NCI-H1092 treated with DMSO at 0.1 percent for 48 hours (cell line): Measurements from ENCODE around the gene TXNDC2.
"Not testable (repeated sequence)": the region's sequence is repeated elsewhere in the genome, so short reads cannot be mapped to it uniquely, and the experiment has no call there.

Experiments
- DNase-seq: peaks from one replicate; lab custom pipeline; 2025; lab: John Stamatoyannopoulos, UW

The TXNDC2 gene

DNA sequence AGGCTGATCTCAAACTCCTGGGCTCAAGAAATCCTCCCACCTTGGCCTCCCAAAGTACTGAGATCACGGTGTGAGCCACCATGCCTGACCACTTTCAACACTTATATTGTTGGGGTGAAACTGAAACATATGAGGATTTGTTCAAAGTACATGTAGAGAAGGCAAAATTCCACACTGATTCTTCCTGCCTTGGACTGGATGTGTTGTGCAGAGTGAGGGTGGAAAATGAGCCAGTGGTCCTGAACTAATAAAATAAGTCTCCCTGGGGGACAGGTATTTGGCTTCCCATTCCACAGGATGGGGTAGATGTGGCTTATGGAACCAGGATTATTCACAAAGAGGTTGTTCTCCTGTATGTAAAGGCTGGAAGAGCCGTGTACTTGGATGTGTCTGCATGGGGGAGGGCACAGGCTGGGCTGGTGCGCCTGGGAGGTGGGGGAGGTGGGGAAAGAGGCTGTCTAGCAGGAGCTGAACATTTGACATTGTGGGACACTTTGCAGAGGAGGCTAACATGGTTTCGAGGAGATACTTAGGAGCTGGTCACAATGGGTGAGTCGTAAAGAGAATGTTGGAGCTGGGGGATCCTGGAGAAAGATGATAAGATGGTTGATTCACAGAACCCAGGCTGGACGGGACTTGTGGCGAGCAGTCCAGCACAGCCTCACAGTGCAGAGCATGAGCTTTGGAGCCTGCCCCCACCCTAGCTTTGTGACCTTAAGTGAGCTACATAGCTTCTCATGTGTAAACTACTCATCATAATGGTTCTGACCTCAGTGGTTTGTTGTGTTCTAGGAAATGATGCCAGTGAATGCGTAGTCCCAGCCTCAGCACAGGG lies at the start of gene TXNDC2:
TXNDC2 (plus strand) TSS at position 804 of the 835 bp plus-strand sequence. CDS start 708 bp downstream, outside the sequence.
- no peak for DNase-seq

DNA sequence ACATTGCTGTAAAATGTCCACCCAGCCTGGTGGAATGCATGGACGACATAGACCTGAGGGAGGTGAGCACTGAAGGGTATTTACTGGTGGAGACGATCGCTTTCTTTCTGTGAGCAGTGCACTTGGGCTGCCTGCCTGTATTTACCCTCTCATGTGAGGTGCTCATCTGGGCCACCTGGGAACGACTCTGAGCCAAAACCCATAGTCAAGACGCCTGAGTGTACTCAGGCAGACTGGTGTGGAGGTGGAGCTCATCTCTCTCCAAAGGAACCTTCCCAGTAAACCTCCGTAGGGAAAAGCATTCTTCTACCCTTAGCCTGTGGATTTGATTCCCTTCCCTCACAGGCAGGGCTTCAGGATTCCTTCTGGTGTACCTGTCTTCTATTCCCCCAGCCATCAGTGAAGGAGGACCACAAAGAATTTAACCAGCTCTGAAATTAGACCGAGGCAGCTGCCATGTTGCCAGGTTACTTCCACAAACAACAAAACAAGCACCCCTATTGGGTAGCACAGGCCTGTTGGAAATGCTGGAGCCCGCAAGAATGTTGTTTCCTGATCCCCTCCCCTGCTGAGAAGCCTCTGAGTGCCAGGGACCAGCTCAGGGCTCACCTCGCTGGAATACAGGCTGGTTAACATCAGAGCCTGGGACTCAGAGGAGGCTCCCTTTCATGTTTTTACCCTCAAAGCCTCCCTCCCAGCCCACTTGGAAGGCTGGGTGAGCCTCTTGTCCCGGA lies 47.5 kb upstream of the TXNDC2 start:
- peak; percentile 60 for DNase-seq

DNA sequence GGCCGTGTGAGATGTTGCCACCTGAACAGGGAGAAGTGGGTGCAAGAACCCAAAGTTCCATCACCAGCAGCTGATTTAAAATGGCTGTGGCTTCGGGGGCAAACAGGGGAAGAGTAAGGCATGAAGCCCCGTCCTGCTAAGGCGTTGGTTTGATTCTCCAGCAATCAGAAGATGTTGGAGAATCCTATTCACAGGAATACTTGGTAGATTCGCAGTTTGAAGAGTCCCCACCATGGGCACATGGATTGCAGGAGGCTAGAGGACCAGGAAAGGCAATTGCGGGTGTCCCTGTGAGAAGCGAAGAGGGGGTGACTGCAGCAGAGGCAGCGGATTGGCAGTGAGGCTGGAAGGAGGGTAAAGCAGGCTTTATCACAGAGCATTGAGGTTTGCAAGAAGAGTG lies 46.6 kb upstream of the TXNDC2 start:
- DNase-seq: no peak

DNA sequence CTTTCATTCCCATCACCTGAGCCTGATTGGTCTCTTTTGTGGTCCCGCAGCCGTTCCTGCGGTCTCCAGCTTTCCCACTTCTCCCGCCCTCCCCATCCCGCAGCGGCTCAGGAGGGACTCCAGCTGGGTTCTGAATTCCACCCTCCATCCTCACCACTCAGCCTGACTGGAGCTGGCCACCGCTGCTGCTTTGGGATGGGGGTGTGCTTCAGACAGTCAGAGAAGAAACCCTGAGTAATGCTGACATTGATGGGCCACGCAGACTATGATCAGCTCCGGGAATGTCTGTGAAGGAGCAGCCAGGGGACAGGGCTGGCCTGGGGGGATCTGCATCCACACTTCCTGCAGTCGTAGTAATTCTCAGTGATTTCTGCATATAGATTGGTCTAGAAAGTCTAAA lies 45.9 kb upstream of the TXNDC2 start:
- no peak for DNase-seq

DNA sequence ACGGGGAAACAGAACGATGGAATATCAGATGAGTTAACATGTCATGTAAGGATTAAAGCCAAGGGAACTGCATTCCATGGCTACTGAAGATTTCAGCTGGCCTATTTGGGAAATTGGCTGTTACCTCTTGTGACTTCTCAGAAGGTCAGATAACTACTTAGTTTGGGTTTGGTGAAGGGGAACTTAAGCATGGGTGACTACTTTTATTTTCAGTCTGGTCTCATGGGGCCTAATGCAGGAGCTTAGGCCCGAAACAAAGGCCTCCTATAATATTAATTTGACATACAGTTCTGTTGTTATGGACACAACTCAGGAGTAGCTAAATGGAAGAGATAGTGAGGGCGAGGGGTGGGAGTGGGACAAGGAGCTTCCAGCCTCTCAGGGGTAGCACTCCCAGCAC lies 44.0 kb upstream of the TXNDC2 start:
- DNase-seq: no peak

DNA sequence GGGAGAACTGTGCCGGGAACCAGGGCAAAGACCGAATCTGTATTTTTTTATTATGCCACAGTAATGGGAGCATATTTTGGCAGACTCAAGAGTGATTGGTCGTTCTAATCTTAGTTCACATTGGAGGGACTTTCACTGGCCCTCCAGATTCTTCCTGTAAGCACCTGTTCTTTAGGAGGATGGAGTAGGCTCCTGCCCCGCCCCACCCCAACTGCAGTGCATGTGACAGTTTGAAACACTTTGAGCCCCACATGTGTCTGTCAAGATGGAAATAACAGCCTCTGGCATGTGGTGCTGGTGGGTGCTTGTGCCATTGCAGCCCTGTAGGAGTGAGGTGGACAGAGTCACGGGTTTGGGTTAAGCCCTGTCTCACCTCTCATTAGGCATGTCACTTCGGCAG lies 43.3 kb upstream of the TXNDC2 start:
- DNase-seq: no peak

DNA sequence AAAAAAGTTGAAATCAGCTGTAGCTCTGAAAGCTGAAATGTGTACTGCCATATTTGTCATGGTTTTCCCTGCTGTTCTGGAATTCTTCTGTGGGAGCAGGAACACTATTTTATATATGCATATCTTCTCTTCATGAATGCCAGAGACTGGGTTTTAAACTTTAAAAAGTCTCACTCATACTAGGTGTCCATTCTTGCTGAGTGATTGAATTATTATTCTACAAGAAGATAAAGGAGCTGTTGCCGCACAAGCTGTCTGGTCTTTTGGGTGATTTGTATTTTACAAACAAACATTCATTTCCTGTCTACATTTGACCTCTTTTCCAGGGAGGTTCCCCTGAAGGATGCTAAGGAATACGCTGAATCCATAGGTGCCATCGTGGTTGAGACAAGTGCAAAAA lies 40.5 kb upstream of the TXNDC2 start:
- DNase-seq: no peak

DNA sequence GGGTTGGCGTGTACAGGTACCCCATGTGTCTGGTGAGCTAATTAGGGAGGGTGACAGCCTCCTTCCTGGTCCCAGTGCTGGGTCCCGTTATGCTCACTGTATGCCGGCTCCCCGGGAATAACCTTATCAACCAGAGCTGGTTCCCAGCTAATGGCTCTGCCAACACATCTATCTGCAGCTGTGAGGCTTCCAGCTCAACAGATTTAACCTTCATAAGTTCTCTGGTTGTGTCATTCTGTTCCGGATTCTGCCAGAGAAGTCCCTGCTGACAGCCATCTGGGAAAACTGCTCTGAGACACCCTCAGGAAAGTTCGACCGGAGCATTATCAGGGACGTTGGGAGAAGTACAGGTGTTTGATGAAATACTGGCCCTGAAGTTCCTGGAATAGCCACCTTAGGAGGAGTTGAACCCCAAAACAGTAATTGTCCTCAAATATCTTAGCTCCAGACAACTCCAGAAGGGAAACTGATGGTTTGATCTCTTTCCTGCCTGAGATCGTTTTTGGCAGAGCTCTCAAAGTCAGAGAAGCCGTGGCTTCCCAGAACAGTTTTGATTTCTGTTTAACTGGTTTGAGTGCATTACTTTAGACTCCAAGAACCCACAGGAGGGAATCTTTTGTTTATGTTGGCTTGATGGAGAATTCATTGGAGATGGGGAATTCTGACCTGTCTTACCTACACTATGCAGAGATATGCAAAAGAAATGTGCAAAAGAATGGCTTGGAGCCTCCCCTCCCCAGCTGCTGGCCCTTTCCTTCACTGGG lies 39.4 kb upstream of the TXNDC2 start:
- DNase-seq: no peak

DNA sequence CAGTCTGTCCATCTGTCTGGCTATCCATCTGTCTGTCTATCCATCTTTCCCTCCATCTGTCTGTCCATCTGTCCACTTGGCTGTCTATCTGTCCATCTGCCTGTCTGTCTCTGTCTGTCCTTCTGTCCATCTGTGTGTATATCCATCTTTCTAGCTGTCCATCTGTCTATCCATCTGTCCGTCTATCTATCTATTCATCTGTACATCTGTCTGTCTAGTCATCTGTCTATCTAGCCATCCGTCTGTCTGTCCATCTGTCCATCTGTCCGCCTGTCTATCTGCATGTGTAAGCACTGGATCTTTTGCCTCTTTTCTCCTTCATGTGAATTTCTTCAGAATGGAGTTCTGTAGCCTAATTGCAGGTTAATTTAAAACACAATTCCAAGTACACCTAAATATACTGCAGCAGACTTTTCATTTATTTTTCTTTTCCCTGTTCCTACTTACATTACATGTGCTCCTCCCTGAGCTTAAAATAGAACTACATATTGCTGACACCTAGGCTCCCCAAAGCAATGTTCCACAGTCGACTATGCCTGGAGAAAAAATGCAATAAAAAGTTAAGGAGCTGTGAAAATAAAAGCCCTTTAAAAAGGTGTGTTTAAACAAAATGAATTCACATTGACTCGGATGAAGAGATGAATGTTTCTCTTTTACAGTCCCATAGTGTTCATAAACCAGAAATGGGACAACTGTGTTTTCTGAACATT lies 37.4 kb upstream of the TXNDC2 start:
- DNase-seq: no peak

DNA sequence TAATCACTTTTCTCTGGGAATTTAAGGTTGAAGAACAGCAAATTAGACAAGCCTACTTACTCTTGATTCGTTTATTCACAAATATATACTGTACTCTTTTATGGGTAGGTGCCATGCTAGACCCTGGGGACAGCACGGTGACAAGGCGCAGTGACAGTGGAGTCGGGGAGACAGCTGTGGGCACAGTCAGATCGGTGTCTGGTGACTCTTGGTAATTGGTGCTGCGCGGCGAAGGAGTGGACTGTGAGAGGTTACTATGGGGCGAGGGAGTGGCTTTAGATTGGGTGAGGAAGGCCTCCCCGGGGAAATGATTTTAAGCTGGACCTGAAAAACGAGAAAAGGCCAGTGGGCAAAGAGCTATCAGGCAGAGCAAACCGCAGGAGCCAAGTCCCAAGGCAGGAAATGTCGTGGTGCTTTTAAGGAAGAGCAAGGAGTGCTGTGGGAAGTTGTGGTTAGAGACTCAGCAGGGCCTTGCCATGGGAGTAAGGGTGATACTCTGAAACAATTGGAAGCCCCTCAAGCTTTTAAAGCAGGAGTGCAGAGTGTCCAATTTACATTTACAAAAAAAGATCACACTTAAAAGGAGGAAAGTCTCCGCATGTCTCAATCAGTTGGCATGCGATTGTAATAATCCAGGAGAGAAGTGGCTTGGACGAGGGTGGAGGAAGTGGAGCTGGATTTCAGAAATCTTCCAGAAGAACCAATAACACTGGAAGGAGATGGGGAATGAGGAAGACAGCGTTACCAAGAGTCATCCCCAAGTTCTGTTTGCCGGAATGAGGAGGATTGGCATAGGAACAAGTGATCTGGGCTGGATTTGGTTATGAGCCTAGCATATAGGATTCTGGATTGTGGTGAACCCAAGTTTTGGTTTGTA lies 36.1 kb upstream of the TXNDC2 start:
- no peak for DNase-seq

DNA sequence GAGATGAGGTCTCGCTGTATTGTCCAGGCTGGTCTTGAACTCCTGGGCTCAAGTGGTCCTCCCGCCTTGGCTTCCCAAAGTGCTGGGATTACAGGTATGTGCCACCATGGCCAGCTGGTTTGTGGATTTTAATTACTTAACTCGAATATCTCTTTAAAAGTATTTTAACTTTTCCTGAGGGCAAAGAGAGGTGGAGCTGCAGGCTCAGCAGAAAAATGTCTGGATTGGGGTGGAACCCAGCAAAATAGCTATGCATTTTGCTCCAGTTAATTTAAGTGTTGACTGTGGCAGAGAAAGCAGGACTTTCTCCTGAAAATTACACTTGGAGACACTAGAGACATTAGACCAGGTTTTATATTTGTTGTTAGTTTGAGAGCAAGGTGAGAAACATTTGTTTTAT lies 35.5 kb upstream of the TXNDC2 start:
- no peak for DNase-seq

DNA sequence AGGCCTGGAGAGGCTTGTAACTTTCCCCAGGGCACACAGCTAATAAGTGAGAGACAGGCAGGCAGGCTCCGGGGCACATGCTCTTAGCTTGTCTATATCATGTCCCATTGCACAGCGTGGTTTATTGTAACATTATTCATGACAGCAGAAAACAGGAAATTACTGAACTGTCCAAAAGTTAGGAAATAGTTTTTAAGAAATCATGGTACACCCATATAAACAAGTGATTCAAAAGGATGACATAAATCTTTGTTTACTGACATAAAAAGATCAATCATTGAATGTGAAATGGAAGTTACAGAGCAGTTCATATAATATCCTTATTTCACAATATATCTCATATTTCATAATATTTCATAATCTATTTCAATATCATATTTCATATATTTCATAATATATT lies 34.3 kb upstream of the TXNDC2 start:
- DNase-seq: no peak

DNA sequence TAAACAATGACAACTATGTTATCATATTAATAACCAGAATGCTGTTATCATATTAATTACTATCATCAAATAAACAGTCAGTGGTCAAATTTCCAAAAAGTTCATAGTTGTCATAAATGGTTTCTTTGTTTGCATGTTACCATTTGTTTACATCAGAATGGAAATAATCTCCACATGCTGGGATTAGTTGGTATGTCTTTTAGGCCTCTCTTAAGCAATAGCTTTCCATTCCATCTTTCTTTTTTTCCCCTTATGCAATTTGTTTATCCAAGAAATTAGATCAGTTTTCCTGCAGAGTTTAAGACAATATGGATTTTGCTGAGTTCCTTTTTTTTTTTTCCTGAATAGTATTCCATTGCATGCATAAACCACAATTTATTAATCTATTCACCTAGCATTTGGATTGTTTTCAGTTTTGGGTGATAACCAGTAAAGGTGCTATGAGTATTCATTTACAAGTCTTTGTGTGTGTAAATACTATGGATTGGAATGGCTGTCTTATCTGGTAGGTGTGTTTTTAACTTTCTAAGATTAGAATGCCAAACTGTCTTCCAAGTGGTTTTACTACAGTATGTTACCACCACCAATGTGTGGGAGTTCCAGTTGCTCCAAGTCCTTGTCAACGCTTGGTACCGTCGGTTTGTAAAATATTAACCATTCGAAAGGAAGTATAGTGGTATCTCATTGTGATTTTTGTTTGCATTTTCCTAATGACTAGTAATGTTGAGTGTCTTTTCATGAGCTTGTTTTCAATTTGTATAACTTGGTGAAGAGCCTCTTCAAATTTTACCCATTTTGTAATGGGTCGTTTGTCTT lies 33.3 kb upstream of the TXNDC2 start:
- DNase-seq: no peak

DNA sequence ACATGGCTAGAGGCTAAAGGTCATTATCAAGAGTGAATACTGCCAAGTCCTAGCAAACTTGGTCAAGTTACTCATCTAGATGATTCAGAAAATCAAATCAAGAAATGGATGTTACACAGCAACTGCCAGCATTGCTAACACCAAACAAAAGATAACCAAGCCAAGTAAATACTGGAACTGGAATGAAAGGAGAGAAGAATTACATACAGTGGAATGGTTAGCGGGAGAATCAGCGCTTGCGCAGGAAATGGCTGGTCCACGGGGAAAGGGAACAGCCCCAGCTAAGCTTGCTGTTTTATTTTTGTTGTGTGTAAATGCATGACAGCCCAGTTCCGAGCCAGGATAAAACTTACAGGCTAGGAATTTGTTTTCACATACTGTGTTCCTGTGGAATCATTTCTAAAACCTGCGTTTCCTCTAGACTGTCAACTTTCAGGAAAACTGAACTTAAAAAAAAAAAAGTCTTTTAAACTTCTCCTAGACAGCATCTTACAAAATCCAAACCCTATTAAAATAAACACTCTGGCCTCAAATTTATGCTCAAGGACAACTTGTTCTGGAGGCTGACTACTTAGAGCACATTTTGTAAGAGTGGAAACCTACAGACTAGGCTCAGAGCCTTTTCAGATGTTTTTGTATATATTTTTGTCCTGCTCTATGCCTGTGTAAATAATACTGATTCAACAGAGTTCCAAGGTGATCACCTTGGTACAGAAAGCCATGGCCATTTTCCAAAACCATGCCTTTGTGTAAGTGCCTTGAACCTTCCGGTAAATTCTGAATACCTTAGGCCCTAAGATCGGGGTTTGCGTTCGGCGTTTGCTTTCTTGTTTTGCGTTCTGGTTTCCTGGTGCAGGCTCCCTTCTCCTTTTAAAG lies 30.7 kb upstream of the TXNDC2 start:
- DNase-seq: no peak

DNA sequence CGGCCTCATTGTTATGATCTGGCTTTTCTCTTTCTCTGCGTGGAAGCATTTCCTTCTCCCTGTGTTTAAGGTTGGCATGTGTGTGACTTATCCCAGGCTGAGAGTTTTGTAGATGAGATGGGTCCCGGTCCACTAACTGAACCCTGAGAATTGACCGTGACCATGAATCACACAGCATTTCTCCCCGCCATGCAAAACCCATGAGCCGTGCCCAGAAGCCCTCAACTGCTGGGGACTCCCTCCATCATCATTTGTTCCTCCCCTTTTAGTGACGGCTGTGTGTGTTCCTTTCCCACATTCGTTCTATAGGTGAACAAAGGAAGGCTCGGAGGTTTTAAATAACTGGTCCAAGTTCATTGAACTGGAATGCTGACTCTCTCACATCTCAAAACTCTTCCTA lies 30.1 kb upstream of the TXNDC2 start:
- no peak for DNase-seq

DNA sequence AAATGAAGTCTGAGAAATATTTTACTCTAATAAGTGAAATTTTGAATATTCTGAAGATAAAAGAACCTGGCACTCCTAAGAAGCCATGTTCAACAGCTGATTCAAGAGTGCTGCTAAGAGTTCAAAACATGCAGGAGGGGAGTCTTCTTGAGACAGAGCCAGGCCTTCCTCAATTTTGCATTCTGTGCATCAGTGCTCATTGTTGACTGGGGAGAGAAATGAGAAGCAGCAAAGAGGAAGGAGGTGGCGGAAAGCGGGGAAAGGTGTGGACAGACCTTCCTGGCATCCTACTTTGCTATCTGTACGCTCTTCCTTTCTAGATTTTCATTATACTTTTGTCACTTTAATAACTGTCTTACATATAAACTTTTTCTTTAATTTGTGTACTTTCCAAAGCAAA lies 29.7 kb upstream of the TXNDC2 start:
- no peak for DNase-seq

DNA sequence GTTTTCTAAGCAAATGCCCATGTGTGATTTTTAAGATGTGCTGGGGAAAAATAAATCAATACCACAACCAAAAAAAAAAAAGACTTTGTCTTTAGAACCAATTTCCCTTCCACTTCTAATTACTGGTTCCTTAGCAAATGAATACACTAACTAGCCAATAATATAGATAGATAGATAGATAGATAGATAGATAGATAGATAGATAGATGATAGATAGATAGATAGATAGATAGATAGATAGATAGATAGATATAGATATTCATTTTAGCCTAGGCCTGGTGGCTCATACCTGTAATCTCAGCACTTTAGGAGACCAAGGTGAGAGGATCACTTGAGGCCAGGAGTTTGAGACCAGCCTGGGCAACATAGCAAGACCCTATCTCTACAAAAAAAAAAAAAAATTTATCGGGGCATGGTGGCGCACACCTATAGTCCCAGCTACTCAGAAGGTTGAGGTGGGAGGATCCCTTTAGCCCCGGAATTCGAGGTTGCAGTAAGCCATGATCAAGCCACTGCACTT lies 28.2 kb upstream of the TXNDC2 start:
- not testable (repeated sequence) for DNase-seq

DNA sequence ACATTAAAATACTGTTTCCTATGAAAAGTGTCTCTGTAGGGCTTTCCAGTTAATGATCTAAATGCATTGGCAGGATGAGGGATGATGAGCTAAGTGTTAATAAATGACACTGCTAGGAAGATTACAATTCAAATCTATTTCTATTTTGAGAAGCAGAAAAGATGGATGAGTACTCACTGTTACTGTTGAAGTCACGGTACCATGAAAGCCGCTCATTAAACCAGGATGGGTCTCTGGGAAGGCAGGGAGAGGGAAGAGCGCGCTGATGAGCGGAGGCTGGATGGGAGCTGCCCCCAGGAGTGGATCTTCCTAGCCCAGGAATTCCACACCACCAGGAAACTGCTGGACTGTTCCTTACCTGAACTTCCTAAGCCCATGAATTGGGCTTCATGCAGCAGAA lies 27.1 kb upstream of the TXNDC2 start:
- DNase-seq: no peak

DNA sequence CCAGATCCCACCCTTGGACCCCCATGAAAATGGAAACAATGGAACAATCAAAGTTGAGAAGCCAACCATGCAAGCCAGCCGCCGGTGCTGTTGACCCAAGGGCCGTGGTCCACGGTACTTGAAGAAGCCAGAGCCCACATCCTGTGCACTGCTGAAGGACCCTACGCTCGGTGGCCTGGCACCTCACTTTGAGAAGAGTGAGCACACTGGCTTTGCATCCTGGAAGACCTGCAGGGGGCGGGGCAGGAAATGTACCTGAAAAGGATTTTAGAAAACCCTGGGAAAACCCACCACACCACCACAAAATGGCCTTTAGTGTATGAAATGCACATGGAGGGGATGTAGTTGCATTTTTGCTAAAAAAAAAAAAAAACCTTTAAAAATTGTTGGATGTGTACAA lies 26.5 kb upstream of the TXNDC2 start:
- no peak for DNase-seq
